Transverse colon (tissue), 4 donors: ENCODE results near the gene IFITM10.

Source experiments
- POLR2A ChIP-seq: fragments of 450-650 bp; IDR thresholded peaks from one replicate; pipeline ENCODE4 v1.6.1; 2016; ENCODE audit warnings: antibody characterized with exemption, mild to moderate bottlenecking, moderate library complexity
- POLR2AphosphoS5 ChIP-seq, 3 donors: sonication (generic); formaldehyde crosslinking; IDR thresholded peaks; one replicate each; pipeline ENCODE4 v1.6.1; 2016; ENCODE audit warnings: antibody characterized with exemption in 3 of 3
- TF ChIP-seq, protein P1 (sequence below), 5 experiments: fragments of 200-600 bp in 3 of 5; fragments of 450-650 bp in 2 of 5; sonication (generic) in 3 of 5; IDR thresholded peaks; 1 replicate in 2 of 5; 2 replicates in 3 of 5; pipeline ENCODE4 v1.5.1; 2016 to 2017; ENCODE audit warnings: antibody characterized with exemption in 5 of 5, inconsistent platforms in 3 of 5, mild to moderate bottlenecking in 2 of 5, moderate library complexity in 1 of 5

DNA sequence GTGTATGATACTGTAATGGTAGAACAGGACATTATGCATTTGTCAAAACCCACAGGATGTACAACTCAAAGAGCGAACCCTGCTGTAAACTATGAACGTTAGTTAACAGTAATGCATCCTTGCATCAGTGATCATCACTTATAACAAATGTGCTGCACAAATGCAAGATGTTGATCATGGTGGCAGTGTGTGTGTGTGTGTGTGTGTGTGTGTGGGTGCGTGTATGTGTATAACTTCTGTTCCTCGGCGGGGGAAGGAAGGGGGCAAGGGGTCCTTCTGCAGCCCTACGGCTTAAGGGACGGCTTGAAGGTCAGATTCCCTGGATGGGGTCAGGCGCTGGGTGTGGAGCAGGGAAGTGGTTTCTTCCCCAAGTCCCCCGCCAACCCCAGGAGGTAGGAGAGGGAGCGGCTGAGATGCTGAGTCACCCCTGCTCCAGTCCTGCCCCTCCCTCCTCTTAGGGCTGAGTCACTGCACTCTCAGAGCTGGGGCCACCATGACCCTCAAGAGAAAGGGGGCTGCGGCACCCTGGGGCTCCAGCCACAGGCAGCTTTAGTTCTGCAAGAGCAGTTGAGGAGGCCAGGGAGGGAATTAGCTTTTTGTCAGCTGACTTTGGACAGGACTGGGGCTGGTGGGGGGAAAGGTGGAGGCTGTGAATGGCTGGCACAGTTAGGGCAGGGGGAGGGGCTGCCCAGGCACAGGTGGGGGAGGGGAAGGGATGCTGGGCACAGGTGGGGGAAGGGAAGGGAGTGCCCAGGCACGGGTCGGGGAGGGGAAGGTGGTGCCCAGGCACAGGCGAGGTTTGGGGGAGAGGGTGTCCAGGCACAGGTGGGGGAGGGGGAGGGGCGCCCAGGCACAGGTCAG is 22.1 kb upstream of the IFITM10 start:
- TF ChIP-seq, protein P1, sequence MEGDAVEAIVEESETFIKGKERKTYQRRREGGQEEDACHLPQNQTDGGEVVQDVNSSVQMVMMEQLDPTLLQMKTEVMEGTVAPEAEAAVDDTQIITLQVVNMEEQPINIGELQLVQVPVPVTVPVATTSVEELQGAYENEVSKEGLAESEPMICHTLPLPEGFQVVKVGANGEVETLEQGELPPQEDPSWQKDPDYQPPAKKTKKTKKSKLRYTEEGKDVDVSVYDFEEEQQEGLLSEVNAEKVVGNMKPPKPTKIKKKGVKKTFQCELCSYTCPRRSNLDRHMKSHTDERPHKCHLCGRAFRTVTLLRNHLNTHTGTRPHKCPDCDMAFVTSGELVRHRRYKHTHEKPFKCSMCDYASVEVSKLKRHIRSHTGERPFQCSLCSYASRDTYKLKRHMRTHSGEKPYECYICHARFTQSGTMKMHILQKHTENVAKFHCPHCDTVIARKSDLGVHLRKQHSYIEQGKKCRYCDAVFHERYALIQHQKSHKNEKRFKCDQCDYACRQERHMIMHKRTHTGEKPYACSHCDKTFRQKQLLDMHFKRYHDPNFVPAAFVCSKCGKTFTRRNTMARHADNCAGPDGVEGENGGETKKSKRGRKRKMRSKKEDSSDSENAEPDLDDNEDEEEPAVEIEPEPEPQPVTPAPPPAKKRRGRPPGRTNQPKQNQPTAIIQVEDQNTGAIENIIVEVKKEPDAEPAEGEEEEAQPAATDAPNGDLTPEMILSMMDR (IDR thresholded peaks at IDR 0.05): no peak
- no peak for TF ChIP-seq POLR2A
- TF ChIP-seq POLR2AphosphoS5 (IDR thresholded peaks at IDR 0.05): no peak
